Measurements from ENCODE around the gene TNFSF12.

The TNFSF12 gene

GRCh38 chr17:7541074-7541621 is 7.7 kb upstream of the TNFSF12 start:
- in situ Hi-C loops (cut with HindIII; ENCODE audit: low sequenced_read_pairs): no loop called here

- in situ Hi-C loops (cut with HindIII; ENCODE audit: low sequenced_read_pairs): no loop called here
Measured at GRCh38 chr17:7544911-7545310, 3.9 kb upstream of the TNFSF12 start.

GRCh38 chr17:7549401-7550055 is 670 bp downstream of the TNFSF12 start:
- in situ Hi-C loops (cut with HindIII; ENCODE audit: low sequenced_read_pairs): no loop called here

GRCh38 chr17:7550344-7550743 is 1.5 kb downstream of the TNFSF12 start:
- in situ Hi-C loops (cut with HindIII; ENCODE audit: low sequenced_read_pairs): no loop called here

GRCh38 chr17:7551396-7551795 is 2.5 kb downstream of the TNFSF12 start:
- in situ Hi-C loops (cut with HindIII; ENCODE audit: low sequenced_read_pairs): no loop called here

GRCh38 chr17:7552621-7553051 is 3.8 kb downstream of the TNFSF12 start:
- in situ Hi-C loops (cut with HindIII; ENCODE audit: low sequenced_read_pairs): no loop called here

- in situ Hi-C loops (cut with HindIII; ENCODE audit: low sequenced_read_pairs): no loop called here
Measured at GRCh38 chr17:7553356-7553755, 4.5 kb downstream of the TNFSF12 start.

- in situ Hi-C loops (cut with HindIII; ENCODE audit: low sequenced_read_pairs): no loop called here
Measured at GRCh38 chr17:7555320-7555948, 6.6 kb downstream of the TNFSF12 start.

- in situ Hi-C loops (cut with HindIII; ENCODE audit: low sequenced_read_pairs): no loop called here
Measured at GRCh38 chr17:7556627-7557026, 7.8 kb downstream of the TNFSF12 start.

GRCh38 chr17:7557147-7557764 is 8.4 kb downstream of the TNFSF12 start:
- in situ Hi-C loops (cut with HindIII; ENCODE audit: low sequenced_read_pairs): no loop called here

GRCh38 chr17:7557775-7558543 is 9.1 kb downstream of the TNFSF12 start:
- in situ Hi-C loops (cut with HindIII; ENCODE audit: low sequenced_read_pairs): no loop called here

GRCh38 chr17:7558544-7559319 is 9.9 kb downstream of the TNFSF12 start, which contains the start of gene TNFSF13:
TNFSF13 (plus strand) TSS chr17:7558750; CDS start chr17:7559040, 290 bp downstream.
- in situ Hi-C loops (cut with HindIII; ENCODE audit: low sequenced_read_pairs): no loop called here

- in situ Hi-C loops (cut with HindIII; ENCODE audit: low sequenced_read_pairs): no loop called here
Measured at GRCh38 chr17:7559320-7560171, 10.7 kb downstream of the TNFSF12 start.

- in situ Hi-C loops (cut with HindIII; ENCODE audit: low sequenced_read_pairs): no loop called here
Measured at GRCh38 chr17:7560172-7561027, 11.5 kb downstream of the TNFSF12 start.

GRCh38 chr17:7561028-7561575 is 12.2 kb downstream of the TNFSF12 start:
- in situ Hi-C loops (cut with HindIII; ENCODE audit: low sequenced_read_pairs): no loop called here

GRCh38 chr17:7561589-7562207 is 12.8 kb downstream of the TNFSF12 start, which contains the start of gene SENP3:
SENP3 (plus strand) TSS chr17:7561919; CDS start chr17:7563077, 1,158 bp downstream.
- in situ Hi-C loops (cut with HindIII; ENCODE audit: low sequenced_read_pairs): no loop called here

GRCh38 chr17:7562208-7562605 is 13.3 kb downstream of the TNFSF12 start:
- in situ Hi-C loops (cut with HindIII; ENCODE audit: low sequenced_read_pairs): no loop called here
